Measurements from ENCODE around the gene CHTF18.

CHTF18 gene

DNA sequence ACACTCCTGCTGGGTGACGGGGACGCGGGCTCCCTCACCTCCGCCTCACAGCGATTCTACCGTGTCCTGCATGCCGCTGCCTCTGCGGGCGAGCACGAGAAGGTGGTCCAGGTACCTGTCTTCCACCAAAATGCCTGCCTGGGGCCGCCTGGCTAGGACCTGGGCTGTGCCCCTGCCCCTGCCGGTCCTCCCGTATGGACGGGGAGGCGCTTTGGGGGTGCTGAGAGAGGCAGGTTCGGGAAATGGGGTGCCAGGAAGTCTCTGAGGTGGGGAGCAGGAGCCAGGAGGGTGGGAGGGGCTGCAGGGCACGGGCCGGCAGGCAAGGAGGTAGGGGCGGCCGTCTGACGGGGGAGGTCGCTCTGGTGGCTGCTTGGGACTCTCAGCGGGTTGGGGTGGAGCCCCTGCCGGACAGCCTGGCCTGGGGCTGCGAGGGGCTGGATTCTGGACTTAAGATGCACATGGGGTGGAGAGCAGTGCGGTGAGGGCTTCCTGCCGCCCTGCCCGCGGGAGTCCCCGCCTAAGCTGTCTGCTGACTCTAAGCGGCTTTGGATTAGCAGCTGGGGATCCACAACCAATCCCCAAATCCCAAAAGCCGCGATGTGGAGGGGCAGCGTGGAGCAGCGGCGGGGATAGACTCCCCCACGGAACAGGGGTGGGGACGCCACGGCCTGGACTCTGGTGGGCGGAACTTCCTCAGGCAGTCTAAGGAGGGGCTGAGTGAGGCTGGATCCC is 5.8 kb downstream of the CHTF18 start:
- DNase-seq (ENCODE audit: low read depth in 2 of 2): no peak

- no peak for DNase-seq (ENCODE audit: low read depth in 2 of 2)
Observed at GRCh38 chr16:794853-795466, 6.5 kb downstream of the CHTF18 start.

- DNase-seq (ENCODE audit: low read depth in 2 of 2): no peak
Observed at GRCh38 chr16:795580-796229, 7.3 kb downstream of the CHTF18 start.

GRCh38 chr16:796296-797119 is 8.1 kb downstream of the CHTF18 start:
- DNase-seq (ENCODE audit: low read depth in 2 of 2): no peak

DNA sequence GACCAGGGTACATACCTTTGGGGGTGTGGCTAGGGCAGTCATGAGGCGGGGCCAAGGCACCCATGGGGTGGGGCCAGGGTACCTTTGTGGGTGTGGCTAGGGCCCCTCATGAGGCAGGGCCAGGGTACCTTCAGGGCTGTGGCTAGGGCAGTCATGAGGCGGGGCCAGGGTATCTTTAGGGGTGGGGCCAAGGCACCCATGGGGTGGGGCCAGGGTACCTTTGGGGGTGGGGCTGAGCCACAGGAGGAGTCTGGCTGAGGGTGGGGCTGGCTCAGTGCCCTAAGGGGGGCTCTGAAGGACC is 8.7 kb downstream of the CHTF18 start:
- DNase-seq (ENCODE audit: low read depth in 2 of 2): no peak

DNA sequence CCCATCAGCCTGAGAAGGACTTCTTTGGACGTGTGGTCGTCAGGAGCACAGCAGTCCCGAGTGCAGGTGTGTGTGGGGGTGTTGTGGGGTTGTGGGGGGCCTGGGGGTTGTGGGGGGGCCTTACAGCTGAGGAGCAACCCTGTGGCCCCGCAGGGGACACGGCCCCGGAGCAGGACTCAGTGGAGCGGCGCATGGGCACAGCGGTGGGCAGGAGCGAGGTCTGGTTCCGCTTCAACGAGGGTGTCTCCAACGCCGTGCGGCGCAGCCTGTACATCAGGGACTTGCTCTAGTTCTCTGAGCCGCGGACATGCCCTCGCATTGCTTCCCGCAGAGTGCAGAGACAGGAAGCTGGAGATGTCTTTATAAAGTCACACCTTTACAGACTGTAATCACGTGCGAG is 9.3 kb downstream of the CHTF18 start:
- DNase-seq (ENCODE audit: low read depth in 2 of 2): no peak

DNA sequence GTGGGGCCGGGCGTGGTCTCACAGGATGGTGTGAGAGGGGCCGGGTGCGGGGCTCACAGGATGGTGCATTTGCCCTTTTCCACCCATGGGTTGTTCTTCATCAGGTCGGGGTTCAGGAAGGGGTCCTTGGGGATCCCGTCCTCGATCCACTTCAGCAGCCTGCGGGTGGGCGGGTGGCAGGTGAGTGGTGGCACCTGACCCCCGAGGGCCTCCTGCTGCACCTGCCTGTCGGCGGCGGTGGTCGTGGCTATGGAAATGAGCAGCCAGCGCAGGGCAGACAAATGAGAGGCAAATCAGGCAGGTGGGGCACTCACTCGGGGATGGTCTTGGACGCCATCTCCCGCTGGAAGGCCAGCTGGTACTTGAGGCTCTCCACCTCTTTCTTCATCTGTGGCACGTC is 10.2 kb downstream of the CHTF18 start:
- DNase-seq (ENCODE audit: low read depth in 2 of 2): no peak

DNA sequence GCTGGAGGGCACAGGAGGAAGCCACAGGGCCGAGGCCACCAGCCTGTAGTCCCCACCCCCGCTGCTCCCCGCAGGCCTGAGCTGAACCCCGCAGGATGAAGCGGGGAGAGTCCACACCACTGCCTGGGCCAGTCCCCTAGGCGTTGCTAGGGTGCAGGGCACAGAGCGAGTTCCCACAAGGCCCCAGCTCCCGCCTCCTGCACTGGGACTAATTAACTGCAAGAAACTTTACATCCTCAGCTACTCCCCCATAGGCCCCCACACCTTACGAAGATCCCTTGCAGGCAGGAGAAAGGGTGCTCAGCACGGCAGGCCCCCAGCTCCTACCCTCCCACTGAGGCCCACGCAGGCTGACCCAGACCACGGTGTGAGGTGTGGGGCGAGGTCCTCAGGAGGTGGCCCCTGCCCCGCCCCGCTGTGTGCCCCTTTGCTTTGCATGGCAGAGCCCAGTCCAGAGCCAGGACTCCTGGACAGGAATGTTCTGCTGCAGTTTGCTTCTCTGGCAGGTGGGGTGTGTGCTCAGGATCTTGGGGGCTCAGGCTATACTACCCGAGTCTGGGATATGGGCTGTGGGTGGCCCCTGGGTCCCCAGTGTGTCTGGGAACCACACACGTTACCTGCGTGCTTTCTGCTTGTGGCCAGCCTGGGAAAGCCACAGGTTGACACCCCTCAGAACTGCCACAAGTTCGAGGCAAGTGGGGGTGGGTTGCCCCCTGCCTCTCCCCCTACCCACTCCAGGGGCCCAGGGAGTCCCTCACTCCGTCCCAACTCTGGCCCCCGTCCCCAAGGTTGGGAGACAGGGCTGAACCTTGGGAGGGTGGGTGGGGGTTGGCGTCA is 10.9 kb downstream of the CHTF18 start:
- DNase-seq (ENCODE audit: low read depth in 2 of 2): no peak

DNA sequence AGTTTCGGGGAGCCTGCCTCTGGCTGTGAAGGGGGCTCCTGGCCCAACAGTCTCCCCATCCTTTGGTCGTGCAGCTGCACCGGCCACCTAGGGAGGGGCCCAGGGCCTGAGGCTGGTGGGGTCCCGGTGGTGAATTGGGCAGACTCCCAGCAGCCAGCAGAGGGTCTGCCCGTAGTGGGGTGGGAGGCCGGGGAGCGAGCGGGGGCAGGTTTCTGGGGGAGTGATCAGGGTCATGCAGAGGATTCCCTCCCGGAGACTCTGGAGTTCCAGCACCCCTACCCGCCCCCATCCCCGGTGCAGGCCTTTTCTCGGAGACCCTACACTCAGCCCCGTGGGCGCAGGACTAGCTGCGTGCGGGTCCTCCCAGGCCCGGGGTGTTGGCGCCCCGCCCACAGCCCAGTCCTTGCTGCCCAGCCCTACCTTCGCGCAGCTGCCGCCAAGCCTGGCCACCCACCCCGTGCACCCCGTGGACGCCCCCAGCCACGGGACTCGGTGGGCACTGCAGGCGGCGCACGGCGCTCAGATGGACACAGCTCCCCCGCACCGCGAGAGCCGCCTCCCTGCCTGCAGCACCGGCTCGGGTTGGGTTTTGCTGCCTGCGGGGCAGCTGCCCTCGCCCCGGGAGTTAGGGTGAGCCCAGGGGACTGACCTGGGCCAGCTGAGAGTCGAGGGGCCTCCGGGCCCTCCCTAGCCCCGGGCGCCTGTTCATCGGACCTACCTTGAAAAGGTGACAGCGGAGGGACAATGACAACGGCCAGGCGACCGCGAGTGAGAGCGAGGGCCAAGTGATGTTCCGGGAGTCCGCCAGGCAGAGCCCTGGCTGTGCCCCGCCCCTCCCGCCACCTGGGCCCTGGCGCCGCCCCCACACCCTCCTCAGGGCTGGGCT is 11.8 kb downstream of the CHTF18 start, which contains the start of gene GNG13:
GNG13 (minus strand) TSS at position 787 of the 886 bp plus-strand sequence. CDS start 1,657 bp downstream, outside the sequence.
- DNase-seq (ENCODE audit: low read depth in 2 of 2): no peak

GRCh38 chr16:800834-801511 is 12.6 kb downstream of the CHTF18 start:
- DNase-seq (ENCODE audit: low read depth in 2 of 2): no peak

DNA sequence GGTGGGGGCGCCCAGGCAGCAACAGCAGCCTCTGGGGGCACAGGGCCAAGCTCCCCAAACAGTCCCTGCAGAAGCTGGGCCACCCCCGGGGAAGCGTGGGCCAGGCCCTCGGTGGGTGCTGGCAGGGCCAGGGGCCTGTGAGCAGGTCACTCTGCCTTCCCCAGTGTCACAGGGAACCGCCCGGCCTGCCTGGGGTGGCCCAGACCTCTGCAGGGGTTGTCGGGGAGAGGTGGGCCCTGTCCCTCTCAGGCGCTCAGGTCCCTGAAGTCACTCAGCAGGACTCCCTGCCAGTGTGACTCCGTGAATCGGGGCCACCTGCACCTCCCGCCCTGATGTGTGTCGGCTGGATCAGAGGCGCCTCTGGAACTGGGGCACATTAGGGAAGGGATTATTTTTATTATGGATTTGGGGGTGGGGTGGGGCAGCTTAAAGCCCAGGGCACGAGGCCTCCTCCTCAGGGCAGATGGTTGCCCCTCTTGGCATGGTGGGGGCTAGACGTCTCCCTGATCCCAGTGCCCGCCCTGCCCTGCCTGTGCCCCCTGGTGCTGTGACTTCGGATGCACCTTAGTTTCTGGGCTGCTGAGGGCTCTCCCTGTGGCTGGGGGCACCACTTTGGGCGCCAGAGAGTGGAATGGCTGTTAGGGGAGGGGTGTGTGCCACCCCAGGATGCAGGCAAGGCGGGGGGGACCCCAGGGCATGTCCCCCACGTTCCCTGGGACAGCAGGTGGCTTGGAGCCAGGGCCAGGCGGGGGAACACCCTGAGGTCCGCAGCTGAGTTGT is 13.4 kb downstream of the CHTF18 start:
- no peak for DNase-seq (ENCODE audit: low read depth in 2 of 2)

GRCh38 chr16:802461-802860 is 14.0 kb downstream of the CHTF18 start:
- no peak for DNase-seq (ENCODE audit: low read depth in 2 of 2)

DNA sequence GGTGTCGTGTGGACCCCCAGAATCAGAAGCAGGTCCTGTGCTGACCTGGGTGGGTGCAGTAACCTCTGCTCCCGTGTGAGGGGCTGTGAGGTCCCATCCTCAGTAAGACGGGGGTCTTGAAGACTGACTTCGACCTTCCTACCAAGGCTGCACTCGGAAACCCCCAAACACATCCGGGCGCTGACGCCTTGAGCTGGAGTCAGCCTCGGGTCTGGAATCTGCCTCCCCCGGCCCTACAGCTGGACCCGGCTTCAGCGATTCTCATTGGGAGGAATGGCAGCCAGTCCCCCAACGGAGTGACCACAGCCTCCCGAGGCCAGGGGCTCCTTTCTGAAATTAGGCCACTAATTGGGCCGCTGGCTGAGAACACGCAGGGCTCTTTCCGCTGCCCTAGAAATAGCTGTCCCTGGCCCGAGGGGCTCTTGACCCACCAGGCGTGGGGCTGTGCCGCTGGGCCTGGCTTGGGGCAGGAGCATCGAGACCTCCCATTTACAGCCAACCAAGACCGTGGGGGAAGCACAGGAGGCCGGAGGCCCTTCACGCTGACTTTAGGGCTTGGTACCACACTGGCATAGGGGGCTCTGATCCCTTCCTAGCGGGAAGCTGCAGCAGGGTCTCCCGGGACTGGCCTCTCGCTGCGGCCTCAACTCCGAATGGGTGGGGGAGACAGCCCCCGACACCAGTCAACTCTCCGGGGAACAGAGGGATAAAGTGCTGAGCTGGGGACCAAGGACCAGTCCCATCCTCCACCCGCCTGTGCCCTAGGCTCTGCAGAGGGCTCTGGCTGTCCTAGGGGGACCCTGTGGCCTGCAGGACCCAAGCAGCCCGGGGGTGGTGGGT is 14.7 kb downstream of the CHTF18 start:
- no peak for DNase-seq (ENCODE audit: low read depth in 2 of 2)

GRCh38 chr16:803754-804080 is 15.3 kb downstream of the CHTF18 start:
- no peak for DNase-seq (ENCODE audit: low read depth in 2 of 2)

DNA sequence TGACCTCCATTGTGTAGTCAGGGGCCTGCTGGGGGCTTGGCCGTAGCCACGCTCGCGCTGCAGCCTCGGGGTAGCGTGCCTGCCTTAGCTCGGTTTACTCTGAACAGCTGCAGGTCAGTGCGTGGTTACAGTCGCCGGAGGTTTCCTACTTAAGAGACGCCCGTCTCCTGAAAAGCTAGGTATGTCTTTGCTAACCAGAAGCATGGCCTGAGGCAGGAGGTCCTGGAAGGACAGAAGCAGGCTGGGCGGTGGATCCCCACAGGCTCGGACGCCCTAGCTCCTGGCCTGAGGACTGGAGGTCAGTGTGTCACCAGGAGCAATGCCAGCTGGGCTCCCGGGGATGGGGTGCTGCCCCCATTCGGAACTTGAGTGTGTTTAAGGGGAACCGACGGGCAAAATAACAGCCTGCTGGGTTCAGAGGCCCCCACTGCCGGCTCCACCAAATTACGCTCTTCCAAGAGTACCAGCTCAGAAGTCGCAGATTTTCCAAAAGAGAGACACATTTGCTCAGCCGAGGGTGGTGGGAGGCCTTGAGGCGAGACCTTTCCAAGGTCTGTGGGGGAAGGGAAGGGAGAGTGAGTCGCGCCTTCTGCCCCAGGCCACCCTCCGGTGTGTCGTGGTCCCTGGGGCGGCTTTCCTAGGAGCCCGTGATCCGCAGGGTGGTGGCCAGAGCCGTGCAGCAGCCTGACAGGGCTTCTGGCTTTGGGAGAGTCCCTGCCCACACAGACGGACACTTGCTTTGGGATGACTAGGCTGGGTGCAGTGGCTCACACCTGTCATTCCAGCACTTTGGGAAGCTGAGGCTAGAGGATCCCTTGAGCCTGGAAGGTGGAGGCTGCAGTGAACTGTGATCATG is 16.0 kb downstream of the CHTF18 start:
- no peak for DNase-seq (ENCODE audit: low read depth in 2 of 2)

GRCh38 chr16:805474-805873 is 17.1 kb downstream of the CHTF18 start:
- no peak for DNase-seq (ENCODE audit: low read depth in 2 of 2)

GRCh38 chr16:807347-808084 is 19.1 kb downstream of the CHTF18 start:
- peak; percentile 57 to 71 for DNase-seq (ENCODE audit: low read depth in 2 of 2)
